Pancreas (tissue), 10 donors: Measurements from ENCODE around the gene ZFYVE28. TPM values are rescaled to one million over a fixed set of nuclear protein-coding genes. Genes with fewer than 3 reads are reported as not detected.

Source experiments
- ATAC-seq, 4 donors: fragments of 200-7000 bp; cut with Tn5 transposase; one replicate each; pipeline versions ENCODE4 v1.8.0 to v1.9.1; 2020; ENCODE audit warnings: mild to moderate bottlenecking in 4 of 4, moderate library complexity in 4 of 4
- DNase-seq, 6 donors: peaks; one replicate each; pipeline ENCODE4 v3.0.0-alpha.2; 2020
- FAIRE-seq: peaks from 2 replicates; lab custom pipeline; 2012; peaks lifted over from hg19 to GRCh38; lab: Jason Lieb, UNC
- H3K27ac ChIP-seq, 4 donors: fragments of 200-600 bp; sonication (generic); 1 replicate in 3 of 4; 2 replicates in 1 of 4; pipeline versions ENCODE4 v1.5.0 to v1.8.0; 2020
- H3K27me3 ChIP-seq, 4 donors: fragments of 200-600 bp; one replicate each; pipeline ENCODE4 v1.8.0; 2021
- H3K36me3 ChIP-seq, 3 donors: fragments of 200-600 bp; sonication (generic) in 1 of 3; one replicate each; pipeline versions ENCODE4 v1.5.0 to v1.8.0; 2020 to 2021
- H3K4me1 ChIP-seq, 3 donors: fragments of 200-600 bp; one replicate each; pipeline ENCODE4 v1.8.0; 2021
- H3K4me3 ChIP-seq, 4 donors: fragments of 200-600 bp; sonication (generic) in 2 of 4; one replicate each; pipeline versions ENCODE4 v1.5.0 to v1.8.0; 2020 to 2021
- H3K9me3 ChIP-seq, 4 donors: fragments of 200-600 bp; one replicate each; pipeline ENCODE4 v1.8.0; 2021
- CTCF ChIP-seq, 4 donors: fragments of 200-600 bp; sonication (generic) in 3 of 4; IDR thresholded peaks; one replicate each; pipeline versions ENCODE4 v1.5.0 to v1.8.0; 2021; ENCODE audit warnings: antibody characterized with exemption in 4 of 4
- WGBS, 2 donors: extraction: QIAGEN DNeasy Blood & Tissue Kit; methylation state at CpG; one replicate each; pipeline ENCODE4 v1.1.7; 2013; 5-methylcytosine and 5-hydroxymethylcytosine counted together
- intact Hi-C, 3 donors: fragments of 100-400 bp; cut with DNase I; formaldehyde crosslinking; loops; one replicate each; pipeline versions ENCODE4 v1.11.1 to v1.14.2; 2022
- polyA plus RNA-seq, 2 donors: library from polyadenylated mRNA; stranded (reverse); fragments of 200-250 nt; gene quantifications; one replicate each; pipeline ENCODE4 v1.2.3, GENCODE V29; 2013
- total RNA-seq, 6 donors: library from RNA; stranded (reverse); fragmentation: NEBNext Ultra II Directional in 4 of 6; extraction: Animal tissue kit (Norgen Biotek cat#: 25700) in 4 of 6; gene quantifications; one replicate each; pipeline versions ENCODE4 v1.2.1 to v1.2.4, GENCODE V29; 2021 to 2023
- donor health status: healthy with polysubstance abuse.
- donor health status: DM: no; HTN: no; CAD: no; lungs with moderate emphysema.
- donor health status: DM: no; HTN: no; CAD: no.
- donor health status: control.
- donor health status: control.
- donor health status: Bipolar disorder and iron deficiency.
- donor health status: DM: yes; HTN: yes; CAD: no.
- donor health status: DM: no; HTN: no; CAD: no.
- donor health status: DM: no; HTN: no; CAD: no.
- donor health status: DM: yes; HTN: yes; CAD: no.

ZFYVE28 gene
- total and polyA plus RNA-seq, 8 donors: 3.8 to 13.4 (median 6.0) TPM

- peak overlapping the region in 3 of 4 donors; percentile 13 to 43 (median 37) for H3K4me3 ChIP-seq
- 65 to 71% methylated on average over 17 of the region's 17 CpGs for WGBS, 2 donors
- H3K27me3 ChIP-seq: no peaks in the 10 kb centered on the region
- H3K4me1 ChIP-seq: peaks cover 9 to 16% (median 15%) of the 10 kb centered on the region in 3 donors
- no peaks in the 10 kb centered on the region for H3K9me3 ChIP-seq
- no peak for TF ChIP-seq CTCF (IDR thresholded peaks at IDR 0.05)
- ATAC-seq (peak; percentile 4 to 24 (median 14)), FAIRE-seq (no peak), DNase-seq (peak in 1 of 6 donors; percentile 72)
- intact Hi-C loops: no loop called here
- no peaks in the 10 kb centered on the region for H3K36me3 ChIP-seq
- peak overlapping the region; percentile 20 to 67 (median 52) for H3K27ac ChIP-seq
Observed at GRCh38 chr4:2363951-2364653, 54.3 kb downstream of the ZFYVE28 start.

GRCh38 chr4:2363056-2363721, 55.3 kb downstream of the ZFYVE28 start:
- Histone ChIP-seq H3K36me3 (no peaks in the 10 kb centered on the region), H3K9me3 (no peaks in the 10 kb centered on the region), H3K4me1 (peaks cover 9 to 16% (median 15%) of the 10 kb centered on the region in 3 donors), H3K27me3 (no peaks in the 10 kb centered on the region), H3K4me3 (no peak overlapping the region), H3K27ac (peak overlapping the region; percentile 20 to 67 (median 57))
- intact Hi-C loops: no loop called here
- peak in 5 of 6 donors; percentile 76 to 90 (median 80) for DNase-seq
- WGBS, 2 donors: 19 to 22% methylated on average over 12 of the region's 12 CpGs
- no peak for TF ChIP-seq CTCF (IDR thresholded peaks at IDR 0.05)
- no peak for FAIRE-seq
- ATAC-seq: peak; percentile 85 to 91 (median 88)

GRCh38 chr4:2362266-2363055, 56.0 kb downstream of the ZFYVE28 start:
- 87 to 88% methylated on average over 14 to 15 of the region's 15 CpGs for WGBS, 2 donors
- H3K4me3 ChIP-seq: no peak overlapping the region
- no peaks in the 10 kb centered on the region for H3K36me3 ChIP-seq
- H3K4me1 ChIP-seq: peaks cover 9 to 16% (median 15%) of the 10 kb centered on the region in 3 donors
- no peak for TF ChIP-seq CTCF (IDR thresholded peaks at IDR 0.05)
- intact Hi-C loops: no loop called here
- H3K9me3 ChIP-seq: no peaks in the 10 kb centered on the region
- no peak for ATAC-seq
- no peak for DNase-seq
- no peaks in the 10 kb centered on the region for H3K27me3 ChIP-seq
- H3K27ac ChIP-seq: peak overlapping the region; percentile 20 to 67 (median 48)
- FAIRE-seq: no peak

GRCh38 chr4:2361366-2362265, 56.8 kb downstream of the ZFYVE28 start:
- no peaks in the 10 kb centered on the region for H3K36me3 ChIP-seq
- FAIRE-seq (no peak), ATAC-seq (no peak), DNase-seq (no peak)
- no peak overlapping the region for H3K4me3 ChIP-seq
- no peaks in the 10 kb centered on the region for H3K27me3 ChIP-seq
- TF ChIP-seq CTCF (IDR thresholded peaks at IDR 0.05): no peak
- no peak overlapping the region for H3K27ac ChIP-seq
- WGBS, 2 donors: 92 to 95% methylated on average over 23 of the region's 23 CpGs
- H3K4me1 ChIP-seq: peaks cover 9 to 16% (median 15%) of the 10 kb centered on the region in 3 donors
- intact Hi-C loops: no loop called here
- H3K9me3 ChIP-seq: no peaks in the 10 kb centered on the region
